ENCODE results near the gene SLC5A10. TPM values are rescaled to one million over a fixed set of nuclear protein-coding genes. Genes with fewer than 3 reads are reported as not detected.
A peak's percentile ranks its signal among the peaks of the same experiment; 100 is the strongest.

Gene SLC5A10
- total RNA-seq, 1 donor from 2014 or later: not detected

DNA sequence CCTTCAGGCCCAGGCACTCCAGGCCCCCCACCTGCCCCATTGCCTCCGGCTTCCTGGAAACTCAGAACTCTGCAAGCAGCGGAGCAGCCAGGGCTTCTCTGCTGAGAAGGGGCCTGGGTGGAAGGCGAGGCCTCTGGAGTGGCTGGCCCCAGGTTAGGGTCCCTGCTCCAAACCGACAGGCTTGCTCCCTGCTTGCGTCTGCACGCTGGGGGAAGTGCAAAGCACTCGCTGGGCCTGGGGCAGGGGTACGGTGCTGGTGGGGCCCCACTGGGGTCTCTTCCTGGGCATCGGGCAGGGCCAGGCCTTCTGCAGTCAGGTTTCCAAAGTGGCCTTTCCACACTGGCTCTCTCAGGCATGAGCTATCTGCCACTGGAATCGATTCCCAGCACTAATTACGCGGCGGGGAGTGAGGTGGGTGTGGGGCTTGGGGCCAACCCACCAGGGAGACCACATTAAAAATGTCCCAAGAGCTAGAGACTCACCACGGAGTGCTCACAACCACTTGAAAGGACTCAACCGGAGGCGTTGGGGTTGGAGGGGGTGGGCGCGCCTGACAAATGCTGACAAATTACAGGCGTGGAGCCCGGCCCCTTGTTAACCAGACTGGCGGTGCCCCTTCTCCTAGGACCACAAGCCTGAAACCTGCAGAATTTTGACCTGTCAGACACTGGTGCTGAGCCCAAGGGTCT is 34.7 kb downstream of the SLC5A10 start:
- no peak for DNase-seq

DNA sequence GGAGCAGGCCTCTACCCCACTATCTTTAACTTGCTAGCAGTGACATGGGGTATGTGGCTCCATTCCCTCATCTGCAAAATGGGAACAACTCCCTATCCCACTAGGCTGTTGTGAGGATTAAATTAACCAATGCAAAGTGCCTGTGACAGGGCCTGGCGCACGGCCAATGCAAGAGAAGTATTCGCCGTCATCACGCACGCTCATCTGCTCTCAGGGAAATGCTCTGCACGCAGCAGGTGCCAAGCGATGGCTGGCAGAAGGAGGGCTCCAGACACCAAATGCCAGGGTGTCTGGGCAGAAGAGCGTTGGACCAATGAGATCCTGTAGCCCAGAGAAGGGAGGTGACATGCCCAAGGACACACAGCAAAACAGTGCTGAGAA is 35.3 kb downstream of the SLC5A10 start:
- no peak for DNase-seq

DNA sequence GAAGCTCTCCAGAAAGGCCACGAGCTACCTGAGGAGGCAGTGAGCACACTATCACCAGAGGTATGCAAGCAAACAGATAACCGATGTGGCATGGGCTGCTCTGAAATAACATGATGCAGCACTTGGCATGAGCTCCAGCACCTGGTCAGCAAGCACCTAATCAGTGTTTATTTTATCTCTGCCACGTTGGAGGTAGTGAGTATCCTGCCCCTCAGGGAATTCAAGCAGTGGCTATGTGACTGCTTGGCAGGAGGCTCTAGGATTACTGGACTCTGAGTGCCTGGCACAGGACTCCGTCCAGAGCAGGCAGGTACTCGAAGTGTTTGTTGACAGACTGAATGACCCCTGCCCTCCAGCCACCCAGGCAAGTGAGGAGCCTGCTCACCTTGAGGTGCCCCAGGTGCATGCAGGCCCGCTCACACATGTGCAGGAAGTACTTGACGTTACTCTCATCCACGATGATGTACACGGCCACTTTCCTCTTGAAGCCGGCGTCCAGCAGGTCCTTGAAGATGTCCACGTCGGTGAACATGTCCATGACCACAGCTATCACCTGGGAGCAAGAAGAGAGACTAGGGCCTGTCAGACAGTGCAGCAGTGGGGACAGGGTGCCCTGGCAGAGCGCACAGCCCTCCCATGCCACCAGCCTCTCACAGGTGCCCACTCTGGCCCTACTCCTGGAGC is 36.0 kb downstream of the SLC5A10 start:
- no peak for DNase-seq

DNA sequence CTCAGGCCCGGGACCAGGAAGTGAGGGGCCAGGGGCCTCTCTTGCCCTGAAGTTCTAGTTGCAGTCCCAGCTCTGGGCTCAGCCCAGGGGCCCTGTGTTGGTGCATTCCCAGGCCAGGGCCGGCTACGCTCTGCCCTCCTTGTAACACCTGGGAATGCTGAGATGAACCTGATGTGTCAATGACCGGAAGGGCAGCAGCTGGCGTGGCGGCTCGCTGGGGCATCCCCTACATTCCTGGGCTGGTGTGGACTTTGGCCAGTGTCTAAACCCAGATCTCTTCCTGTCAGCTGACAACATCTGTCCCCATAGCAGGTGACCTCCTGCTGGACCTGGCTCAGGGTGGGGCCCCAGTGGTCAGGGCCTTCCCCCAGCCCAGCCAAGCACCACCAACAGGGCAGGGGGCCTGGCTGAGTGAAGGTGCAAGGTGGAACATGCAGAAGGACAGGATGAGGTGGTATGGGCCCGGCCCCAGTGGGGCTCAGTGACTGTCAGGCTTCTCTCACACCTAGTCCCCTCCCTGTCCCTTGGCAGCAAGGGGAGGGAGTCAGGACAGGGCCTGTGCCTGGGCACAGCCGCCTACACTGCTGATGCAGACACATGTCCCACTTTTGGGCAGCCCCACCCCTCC is 36.7 kb downstream of the SLC5A10 start:
- DNase-seq: no peak

DNA sequence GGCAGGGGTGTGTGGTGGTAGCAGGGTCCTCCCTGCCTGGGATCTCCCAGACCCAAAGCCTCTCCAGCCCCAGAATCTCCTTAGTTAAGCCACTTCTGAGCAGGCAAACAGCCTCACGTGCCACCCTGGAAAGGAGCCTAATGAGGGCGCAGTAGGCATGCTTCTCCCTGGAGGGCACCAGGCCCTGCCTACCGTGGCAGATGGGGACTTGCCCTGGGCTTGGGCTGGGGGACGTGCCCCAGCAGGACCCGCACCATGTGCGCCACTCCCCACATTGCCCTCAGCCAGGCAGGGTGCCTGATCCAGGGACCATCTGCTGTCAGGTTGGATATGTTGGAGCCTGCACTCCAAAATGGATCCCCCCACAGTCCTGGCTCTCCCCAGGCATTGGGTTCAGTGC is 38.4 kb downstream of the SLC5A10 start:
- no peak for DNase-seq

DNA sequence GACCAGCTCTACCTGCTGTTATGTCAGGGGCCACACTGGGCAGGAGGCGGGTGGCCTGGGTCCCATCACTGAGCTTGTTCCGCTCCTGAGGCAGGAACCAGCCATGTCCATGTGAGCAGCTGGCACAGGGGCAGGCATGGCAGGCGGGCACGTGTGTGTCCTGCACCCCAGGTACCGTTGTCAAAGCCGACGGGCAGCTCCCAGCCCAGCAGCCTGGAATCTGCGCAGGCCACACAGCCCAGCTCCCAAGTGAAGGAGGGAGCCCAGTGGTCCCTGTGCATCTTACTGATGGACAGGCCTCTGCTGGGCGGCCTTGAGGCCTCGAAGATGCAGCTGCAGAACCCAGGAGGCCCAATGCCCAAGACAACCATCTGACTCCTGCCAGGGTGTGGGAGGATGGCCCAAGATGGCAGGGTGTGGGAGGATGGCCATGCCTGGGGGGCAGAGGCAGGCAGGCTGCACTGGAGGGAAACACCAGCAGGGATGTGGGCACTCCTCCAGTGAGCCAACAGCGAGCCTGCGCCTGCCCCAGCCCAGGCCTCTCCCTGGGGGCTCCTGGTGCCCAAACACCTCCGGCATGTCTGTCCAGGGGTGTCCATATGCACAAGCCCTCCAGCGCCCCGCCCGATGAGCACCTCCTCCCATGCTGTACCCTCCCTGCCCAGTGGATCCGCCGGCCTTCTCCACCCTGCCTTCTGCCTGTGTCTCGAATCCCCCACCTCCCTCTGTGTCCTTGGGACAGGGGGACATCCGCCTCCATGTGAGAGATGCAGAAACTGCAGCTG is 39.8 kb downstream of the SLC5A10 start:
- DNase-seq: no peak

DNA sequence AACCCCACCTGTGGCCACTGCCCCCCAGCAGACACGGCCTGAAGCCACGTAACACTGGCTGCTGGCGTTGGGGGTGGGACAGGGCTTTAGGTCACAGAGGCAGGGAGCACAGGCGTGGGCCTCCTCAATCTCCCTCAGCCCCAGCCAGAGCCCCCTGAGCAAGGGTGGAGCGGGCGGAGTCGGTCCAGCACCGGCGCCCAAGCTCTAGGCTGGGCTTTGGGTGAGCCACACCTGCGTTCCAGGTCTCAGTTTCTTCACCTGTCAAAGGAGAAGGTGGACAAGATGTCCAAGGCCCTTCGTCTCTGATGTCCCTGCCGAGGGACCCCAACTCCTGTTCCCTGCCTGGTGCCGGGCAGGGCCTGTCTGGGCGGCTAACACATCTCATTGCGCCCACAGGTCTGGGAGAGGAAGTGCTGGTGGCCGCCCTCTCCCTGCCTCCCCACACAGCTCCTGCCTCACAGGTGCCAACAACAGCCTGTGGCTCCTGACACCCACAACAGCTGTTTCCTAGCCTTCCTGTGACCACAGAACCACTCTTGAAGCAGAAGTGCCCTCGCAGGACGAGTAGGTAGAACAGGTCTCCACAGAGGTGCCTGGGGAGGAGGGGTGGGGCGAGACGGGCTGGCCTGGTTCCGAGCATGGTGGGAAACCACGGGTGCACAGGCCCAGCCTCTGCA is 40.6 kb downstream of the SLC5A10 start:
- DNase-seq: no peak

DNA sequence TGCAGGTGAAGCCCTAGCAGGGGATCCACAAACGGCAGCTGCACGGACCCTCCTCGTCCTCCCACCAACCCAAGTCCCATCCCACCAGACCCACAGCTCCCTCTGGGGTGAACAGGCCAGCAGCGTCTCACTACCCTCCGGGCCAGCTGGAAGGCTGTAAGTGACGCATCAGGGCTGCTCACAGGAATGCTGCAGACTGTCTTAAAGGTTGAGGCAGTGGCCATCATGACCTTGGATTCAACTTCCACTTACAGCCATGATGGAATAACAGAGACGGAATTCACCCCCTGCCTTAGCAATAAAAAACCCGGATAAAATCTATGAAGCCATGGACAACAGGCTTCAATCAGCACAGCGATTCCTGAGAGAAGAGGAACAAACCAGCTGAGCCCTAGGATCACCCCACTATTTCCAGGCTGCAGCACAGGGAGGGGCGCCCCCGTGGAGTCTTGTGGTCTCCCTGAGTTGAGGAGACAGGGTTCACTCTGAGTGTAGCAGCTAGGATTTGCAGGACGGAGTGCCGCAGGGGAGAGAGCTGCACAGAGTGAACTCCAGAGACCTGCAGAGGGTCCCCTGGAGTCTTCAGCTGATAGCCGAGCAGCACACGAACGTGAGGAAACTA is 42.1 kb downstream of the SLC5A10 start:
- no peak for DNase-seq

DNA sequence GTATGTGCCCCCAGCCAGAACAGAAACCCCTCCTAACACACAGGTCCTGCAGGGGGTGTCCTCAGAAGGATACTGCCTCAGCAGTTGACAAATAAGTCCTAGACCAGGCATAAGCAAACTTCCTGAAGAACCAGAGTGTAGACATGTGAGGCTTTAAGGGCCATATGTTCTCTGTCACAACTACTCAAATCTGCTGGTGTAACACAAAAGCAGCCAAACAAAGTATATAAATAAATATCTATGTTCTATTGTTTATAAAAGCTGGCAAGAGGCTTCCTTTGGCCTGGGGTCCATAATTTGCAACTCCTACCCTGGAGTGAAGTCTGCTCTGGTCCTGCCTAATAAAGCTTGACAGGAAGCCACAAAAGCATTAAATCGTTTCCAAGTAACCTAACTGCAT is 42.7 kb downstream of the SLC5A10 start:
- DNase-seq: no peak

DNA sequence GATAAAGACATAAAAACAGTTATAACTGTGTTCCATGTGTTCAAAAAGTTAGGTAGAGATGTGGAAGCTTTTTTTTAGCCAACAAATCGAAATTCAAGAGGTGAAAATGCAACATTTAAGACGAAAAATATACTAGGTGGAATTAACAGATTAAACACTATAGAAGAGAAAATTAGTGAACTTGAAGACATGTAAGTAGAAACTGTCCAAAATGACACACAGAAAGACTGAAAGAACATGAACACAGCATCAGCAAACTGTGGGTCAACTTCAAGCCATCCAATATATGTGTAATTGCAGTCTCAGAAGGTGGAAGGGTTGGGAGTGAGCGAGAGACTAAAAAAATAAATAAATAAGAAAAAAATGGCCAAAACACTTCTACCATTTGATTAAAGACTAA is 43.3 kb downstream of the SLC5A10 start:
- DNase-seq: no peak

DNA sequence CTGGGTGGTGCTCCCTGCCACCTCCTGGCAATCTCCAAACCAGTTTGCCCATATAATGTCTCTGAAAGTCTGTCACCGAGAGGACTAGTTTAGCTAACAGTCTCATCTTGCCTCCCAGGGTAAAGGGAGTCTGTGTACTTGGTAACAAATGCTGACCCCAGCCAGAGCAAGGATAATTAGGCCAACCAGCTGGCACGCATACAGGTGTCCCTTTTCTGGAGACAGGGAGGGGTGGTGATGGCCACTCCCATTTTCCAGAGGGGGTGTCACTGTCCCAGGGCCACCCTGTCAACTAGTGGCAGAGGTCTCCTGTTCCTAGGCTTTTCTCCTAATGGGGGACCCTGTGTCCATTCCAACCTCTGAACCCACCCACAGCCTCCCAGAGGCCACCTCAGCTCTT is 44.5 kb downstream of the SLC5A10 start:
- DNase-seq: no peak

DNA sequence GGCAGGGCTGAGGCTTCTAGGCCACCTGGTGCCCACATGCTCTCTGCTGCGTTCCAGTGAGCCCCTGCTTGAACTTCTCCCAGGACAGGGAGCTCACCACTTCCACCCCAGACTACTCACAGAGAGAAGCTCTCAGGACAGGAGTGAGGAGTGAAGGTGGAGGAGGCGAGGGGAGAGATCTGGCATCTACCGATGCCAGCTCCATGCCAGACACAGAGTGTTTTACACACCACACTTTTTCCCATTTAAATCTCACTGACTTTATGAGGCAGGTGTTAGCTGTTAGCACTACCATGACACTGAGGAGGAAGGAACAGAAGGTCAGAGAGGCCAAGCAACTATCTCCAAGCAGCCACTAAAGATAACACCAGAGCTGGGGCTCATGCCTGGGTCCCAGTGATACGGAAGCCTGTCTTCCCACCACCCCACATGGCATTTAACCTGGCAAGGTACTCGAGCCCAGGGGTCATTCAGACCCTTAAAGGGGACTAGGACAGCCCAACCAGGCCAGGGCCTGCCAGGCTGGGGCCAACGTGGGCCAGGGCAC is 45.8 kb downstream of the SLC5A10 start:
- DNase-seq: no peak

DNA sequence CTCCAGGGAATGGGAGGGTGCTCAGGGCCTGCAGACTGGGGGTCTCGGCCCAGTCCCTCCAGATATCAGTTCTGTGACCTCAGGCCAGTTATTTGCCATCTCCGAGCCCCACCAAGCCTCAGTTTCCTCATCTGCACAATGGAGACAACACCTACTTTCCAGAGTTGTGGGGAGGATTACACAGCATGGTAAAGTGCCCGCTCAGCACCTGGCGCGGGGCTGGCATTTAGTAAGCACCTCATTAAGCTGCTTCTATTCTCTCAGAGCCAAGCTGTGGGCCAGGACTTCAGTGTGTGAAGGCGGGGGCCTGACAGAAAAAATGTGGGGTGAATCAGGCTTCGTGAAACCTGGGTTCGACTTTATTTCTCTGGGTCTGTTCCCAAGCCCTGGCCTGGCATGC is 47.4 kb downstream of the SLC5A10 start:
- no peak for DNase-seq

DNA sequence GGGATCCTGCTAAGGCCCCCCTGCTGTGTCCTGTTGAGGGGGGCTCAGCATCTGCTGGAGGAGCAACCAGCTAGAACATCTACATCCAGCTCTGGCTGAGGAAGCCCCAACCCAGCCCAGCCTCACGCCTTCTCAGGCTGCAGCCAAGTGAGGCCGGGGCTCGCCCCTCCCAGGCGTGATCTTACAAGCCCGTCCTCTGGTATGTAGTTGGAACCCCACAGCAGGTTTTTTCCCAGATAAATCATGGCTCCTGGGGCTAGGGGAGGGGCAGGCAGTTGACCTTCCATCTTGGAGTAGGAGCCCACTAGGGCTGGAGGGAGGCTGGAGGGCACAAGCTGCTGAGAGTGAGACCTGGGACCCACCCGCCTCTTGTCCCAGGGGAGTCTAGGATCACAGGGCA is 47.9 kb downstream of the SLC5A10 start:
- no peak for DNase-seq

DNA sequence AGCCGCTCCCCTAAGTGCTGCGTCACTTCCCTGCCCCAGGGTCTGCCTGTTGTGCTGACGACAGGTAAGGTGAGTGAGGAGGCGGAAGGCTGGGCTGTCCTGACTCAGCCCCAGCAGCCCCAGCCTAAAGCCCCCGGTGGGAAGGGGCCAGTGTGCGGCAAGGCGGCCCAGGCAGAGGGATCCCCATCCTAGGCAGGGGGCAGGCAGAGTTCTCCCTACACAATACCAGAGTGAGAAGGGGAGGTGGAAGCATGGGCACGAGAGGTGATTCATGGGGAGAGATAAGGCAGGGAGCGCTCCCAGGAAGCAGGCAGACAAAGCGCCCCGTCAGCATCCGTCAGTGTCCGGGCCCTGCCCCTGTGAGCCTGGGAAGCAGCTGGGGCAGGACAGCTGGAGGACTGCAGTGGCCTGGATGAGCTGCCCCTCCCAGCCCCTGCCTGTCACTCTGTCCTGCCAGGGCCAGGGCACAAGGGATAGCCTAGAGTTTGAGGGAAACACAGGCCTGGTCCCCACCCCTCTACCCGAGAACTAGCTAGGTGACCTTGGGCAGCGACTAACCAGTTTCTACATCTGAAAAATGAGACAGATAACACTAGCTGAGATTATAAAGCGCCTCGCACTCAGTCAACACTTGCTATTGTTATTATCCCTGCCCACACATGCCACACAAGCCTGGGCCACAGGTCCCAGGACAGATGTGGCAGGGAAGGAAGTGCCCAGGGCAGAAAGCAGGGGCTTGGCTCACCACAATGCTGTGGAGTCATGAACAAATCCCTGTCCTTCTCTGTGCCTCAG is 48.8 kb downstream of the SLC5A10 start:
- no peak for DNase-seq

DNA sequence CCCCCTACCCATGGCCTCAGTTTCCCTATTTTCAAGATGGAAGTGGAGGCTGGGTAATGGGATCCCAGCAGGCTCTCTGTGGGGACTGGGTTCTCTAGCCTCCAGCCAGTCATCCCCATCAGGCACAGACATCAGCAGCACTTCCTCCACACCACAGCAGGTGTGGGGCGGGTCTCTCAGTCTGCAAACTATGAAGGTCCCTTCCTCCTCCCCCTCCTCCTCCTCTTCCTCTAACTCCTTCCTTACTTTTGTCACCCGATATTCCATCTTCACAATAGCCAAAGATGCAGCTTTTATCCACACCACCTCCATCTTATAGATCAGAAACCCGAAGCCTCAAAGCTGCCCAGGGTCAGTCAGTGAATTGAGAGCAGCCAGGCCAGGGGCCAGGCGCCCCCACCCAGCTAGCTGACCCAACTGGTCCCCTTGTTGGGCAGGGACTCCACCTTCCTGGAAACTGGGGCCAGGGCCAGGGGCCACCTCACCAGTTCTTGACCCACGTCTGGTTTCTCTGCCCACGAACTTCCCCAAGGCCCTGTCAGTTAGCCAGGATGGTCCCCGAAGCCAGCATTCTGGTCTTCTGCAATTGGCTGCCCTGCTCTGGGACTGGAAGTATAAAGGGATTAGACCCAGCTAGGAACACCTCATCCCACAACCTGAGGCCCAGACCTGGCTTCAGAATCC is 50.1 kb downstream of the SLC5A10 start:
- no peak for DNase-seq

DNA sequence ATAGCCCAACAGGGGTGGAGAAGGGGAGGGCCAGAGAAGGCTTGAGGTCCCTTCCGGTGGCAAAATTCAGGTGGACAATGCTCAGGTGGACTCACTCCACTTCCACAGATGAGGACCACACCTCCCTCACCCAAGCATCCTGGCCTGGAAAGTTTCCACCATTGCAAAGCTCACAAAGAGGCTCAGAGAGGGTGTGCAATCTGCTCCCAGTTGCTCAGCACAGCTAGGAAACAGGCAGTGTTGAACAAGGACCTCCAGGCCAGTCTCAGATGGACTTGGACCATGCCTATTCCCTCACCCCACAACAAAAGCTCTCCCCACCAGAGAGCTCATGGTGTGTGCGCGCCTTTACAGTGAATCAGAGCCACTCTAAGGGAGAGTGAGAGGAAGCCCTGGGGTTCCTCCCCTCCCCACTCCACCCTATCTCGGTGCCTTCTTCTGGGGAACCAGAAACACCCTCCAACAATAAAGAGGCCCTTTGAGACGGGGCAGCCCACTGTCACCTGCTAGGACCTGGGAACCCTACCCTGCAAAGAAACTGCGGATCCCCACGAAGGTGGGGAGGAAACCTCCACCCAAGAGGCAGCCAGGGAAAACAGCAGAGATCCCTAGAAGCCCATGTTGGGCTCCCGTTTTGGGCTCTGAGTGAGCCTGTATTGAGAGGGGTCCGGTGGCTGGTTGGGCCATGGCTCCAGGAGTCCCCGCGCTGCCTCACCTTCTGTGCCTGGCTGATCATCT is 51.0 kb downstream of the SLC5A10 start:
- no peak for DNase-seq

DNA sequence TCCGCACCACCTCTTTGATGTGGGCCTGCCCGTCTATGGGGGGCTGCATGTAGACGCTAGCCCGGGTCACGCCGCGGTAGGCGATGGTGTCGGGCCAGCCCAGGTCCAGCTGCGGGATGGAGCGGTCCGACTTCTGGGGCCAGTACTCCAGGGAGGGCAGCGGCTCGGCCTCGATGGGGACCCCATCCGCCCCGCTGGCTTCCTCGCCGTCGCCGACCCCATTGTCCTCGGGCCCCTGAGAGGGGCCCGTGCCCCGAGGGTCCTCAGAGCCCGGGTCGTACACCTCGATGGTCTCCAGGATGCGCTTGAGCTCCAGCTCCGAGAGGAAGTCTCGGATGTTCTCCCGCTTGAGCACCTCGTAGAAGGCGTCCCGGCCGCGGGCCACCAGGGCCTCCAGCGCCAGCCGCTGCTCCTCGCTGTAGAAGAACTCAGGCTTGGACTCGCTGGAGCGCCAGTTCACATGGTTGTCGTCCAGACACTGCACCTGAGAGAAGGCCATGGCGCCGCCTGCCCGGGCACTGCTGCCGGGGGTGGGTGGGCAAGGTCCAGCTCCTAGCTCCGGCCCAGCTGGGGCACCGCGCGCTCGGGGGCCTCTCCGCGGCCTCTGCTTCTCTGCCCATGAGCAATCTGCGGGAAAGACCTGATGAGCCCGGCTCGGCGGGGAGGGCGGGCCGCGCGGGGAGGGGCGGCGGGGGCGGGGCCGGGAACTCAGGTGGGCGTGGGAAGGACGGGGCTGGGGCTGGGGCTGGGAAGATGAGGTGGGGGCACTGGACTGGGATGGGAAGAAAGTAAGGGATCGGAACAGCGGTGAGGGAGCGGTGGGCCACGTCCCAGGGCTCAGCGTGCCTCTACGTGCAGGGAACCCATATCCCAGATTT is 51.8 kb downstream of the SLC5A10 start:
- peak; percentile 41 for DNase-seq
